ENCODE data around the gene EFCAB8. TPM values are rescaled to one million over a fixed set of nuclear protein-coding genes. Genes with fewer than 3 reads are reported as not detected.

Gene EFCAB8
- total RNA-seq, 1 donor from 2014 or later: 0.50 TPM

- intact Hi-C loops (cut with micrococcal nuclease): no loop called here
Measured at GRCh38 chr20:32908334-32909292, 49.9 kb downstream of the EFCAB8 start.

GRCh38 chr20:32909451-32909850 is 50.7 kb downstream of the EFCAB8 start:
- intact Hi-C loops (cut with micrococcal nuclease): no loop called here

GRCh38 chr20:32909896-32910571 is 51.3 kb downstream of the EFCAB8 start:
- intact Hi-C loops (cut with micrococcal nuclease): no loop called here

- intact Hi-C loops (cut with micrococcal nuclease): no loop called here
Measured at GRCh38 chr20:32911355-32911754, 52.6 kb downstream of the EFCAB8 start.

GRCh38 chr20:32912688-32913087 is 54.0 kb downstream of the EFCAB8 start:
- intact Hi-C loops (cut with micrococcal nuclease): no loop called here

- intact Hi-C loops (cut with micrococcal nuclease): no loop called here
Measured at GRCh38 chr20:32914031-32914430, 55.3 kb downstream of the EFCAB8 start.

- intact Hi-C loops (cut with micrococcal nuclease): no loop called here
Measured at GRCh38 chr20:32917191-32917950, 58.6 kb downstream of the EFCAB8 start.

- intact Hi-C loops (cut with micrococcal nuclease): no loop called here
Measured at GRCh38 chr20:32918296-32918695, 59.6 kb downstream of the EFCAB8 start.

GRCh38 chr20:32918751-32919150 is 60.0 kb downstream of the EFCAB8 start:
- intact Hi-C loops (cut with micrococcal nuclease): no loop called here

- intact Hi-C loops (cut with micrococcal nuclease): no loop called here
Measured at GRCh38 chr20:32920066-32920465, 61.3 kb downstream of the EFCAB8 start.

GRCh38 chr20:32920530-32921298 is 62.0 kb downstream of the EFCAB8 start:
- intact Hi-C loops (cut with micrococcal nuclease): no loop called here

GRCh38 chr20:32922466-32922865 is 63.7 kb downstream of the EFCAB8 start:
- intact Hi-C loops (cut with micrococcal nuclease): no loop called here

- intact Hi-C loops (cut with micrococcal nuclease): no loop called here
Measured at GRCh38 chr20:32924781-32925180, 66.1 kb downstream of the EFCAB8 start.

GRCh38 chr20:32925481-32926196 is 66.9 kb downstream of the EFCAB8 start:
- intact Hi-C loops (cut with micrococcal nuclease): no loop called here

GRCh38 chr20:32929162-32929561 is 70.4 kb downstream of the EFCAB8 start:
- intact Hi-C loops (cut with micrococcal nuclease): no loop called here

GRCh38 chr20:32930181-32930580 is 71.5 kb downstream of the EFCAB8 start:
- intact Hi-C loops (cut with micrococcal nuclease): no loop called here

GRCh38 chr20:32930701-32931100 is 72.0 kb downstream of the EFCAB8 start:
- intact Hi-C loops (cut with micrococcal nuclease): no loop called here

GRCh38 chr20:32934580-32934979 is 75.9 kb downstream of the EFCAB8 start:
- intact Hi-C loops (cut with micrococcal nuclease): no loop called here

- intact Hi-C loops (cut with micrococcal nuclease): no loop called here
Measured at GRCh38 chr20:32941155-32941885, 82.6 kb downstream of the EFCAB8 start.

Measured in T-helper 2 cell treated with Interferon-gamma antibody and Interleukin-4, amounts not matched to agents 100 ng/mL and 5 ng/mL, for 36 hours (primary cell).